Activated CD4-positive, alpha-beta T cell treated with anti-CD3 and anti-CD28 coated beads for 36 hours (primary cell): Measurements from ENCODE around the gene KRTAP10-5. TPM values are rescaled to one million over a fixed set of nuclear protein-coding genes. Genes with fewer than 3 reads are reported as not detected.

ENCODE experiments used
- ATAC-seq: fragments of 200-7000 bp; cut with Tn5 transposase; one replicate; pipeline ENCODE4 v1.10.0; 2021; ENCODE audit warnings: mild to moderate bottlenecking, moderate library complexity
- CTCF ChIA-PET: fragments of 350-600 bp; sonication (Branson Sonifier 250); formaldehyde crosslinking; loops from one replicate; lab custom pipeline; 2021; ENCODE audit warnings: antibody characterized with exemption; lab: Charles Lee
- POLR2A ChIA-PET: fragments of 350-600 bp; sonication (Branson Sonifier 250); formaldehyde crosslinking; loops from one replicate; lab custom pipeline; 2021; ENCODE audit warnings: antibody characterized with exemption, inconsistent platforms; lab: Charles Lee
- DNase-seq: peaks from one replicate; pipeline ENCODE4 v3.0.0-alpha.2; 2020
- H3K27ac Mint-ChIP-seq: one replicate; pipeline ENCODE4 v1.8.0; 2021; ENCODE audit warnings: mixed read lengths
- H3K27me3 Mint-ChIP-seq: one replicate; pipeline ENCODE4 v1.8.0; 2021; ENCODE audit warnings: mixed read lengths
- H3K36me3 Mint-ChIP-seq: one replicate; pipeline ENCODE4 v1.8.0; 2021; ENCODE audit warnings: low read depth, mixed read lengths
- H3K4me1 Mint-ChIP-seq: one replicate; pipeline ENCODE4 v1.8.0; 2021; ENCODE audit warnings: mixed read lengths
- H3K4me3 Mint-ChIP-seq: one replicate; pipeline ENCODE4 v1.8.0; 2021; ENCODE audit warnings: mild to moderate bottlenecking, moderate library complexity, mixed read lengths
- H3K9me3 Mint-ChIP-seq: one replicate; pipeline ENCODE4 v1.8.0; 2021; ENCODE audit warnings: low read depth, mixed read lengths
- intact Hi-C, 2 experiments: fragments of 100-400 bp; cut with DNase I in 1 of 2; cut with micrococcal nuclease in 1 of 2; formaldehyde crosslinking; loops; one replicate each; pipeline versions ENCODE4 v1.14.2 to v1.15.1; 2022 to 2024; cut with DNase I, micrococcal nuclease
- total RNA-seq, 2 experiments: library from RNA; stranded (reverse); gene quantifications; one replicate each; pipeline ENCODE4 v1.2.3, GENCODE V29; 2021

KRTAP10-5 gene
- total RNA-seq, 2 experiments from 2014 or later, result not detected

DNA sequence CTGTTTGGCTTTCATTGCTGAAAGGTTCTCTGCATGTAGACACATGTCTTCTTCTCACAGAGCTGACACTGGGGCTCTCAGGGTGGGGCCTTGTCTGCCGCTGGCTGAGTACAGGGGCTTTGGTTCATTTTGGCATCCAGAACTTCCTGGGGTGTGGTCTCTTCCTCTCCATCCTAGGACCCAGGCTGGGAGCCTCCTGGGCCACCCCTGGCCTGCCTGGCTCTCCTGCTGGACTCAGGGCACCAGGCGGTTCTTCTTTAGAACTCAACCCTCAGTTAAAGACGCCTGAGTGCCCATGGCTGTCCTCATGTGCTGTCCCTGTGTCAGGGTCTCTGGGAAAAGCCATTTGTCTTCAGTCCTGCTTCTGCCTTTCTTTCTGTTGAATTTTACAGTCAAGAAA lies 5.5 kb upstream of the KRTAP10-5 start:
- no peak for ATAC-seq
- Mint-ChIP-seq H3K36me3 (peaks cover 2% of the 10 kb centered on the region), H3K4me1 (peaks cover 10% of the 10 kb centered on the region), H3K27ac (no peak overlapping the region), H3K9me3 (peaks cover 6% of the 10 kb centered on the region), H3K27me3 (peaks cover 17% of the 10 kb centered on the region), H3K4me3 (no peak overlapping the region)
- POLR2A ChIA-PET, result no interaction called here
- intact Hi-C loops, result no loop called here
- no peak for DNase-seq
- CTCF ChIA-PET, result interaction anchor here (0.7 kb wide), 1 partner anchor 175 kb away, joined by 3 read pairs; no protein-coding TSS in a partner anchor

DNA sequence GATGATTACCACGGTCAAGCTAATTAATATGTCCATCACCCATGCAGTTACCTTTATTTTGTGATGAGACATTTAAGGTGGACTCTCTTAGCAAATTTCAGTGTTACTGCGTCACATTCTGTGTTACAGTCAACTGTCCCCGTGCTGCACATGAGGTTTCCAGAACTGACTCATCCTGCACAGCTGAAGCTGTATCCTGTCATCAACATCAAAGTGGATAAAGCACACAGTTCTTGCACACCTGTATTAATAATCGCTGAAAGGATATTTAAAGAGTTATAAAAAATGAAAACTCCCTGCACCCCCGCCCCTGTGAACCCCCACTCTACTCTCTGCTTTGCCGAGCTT lies 3.4 kb upstream of the KRTAP10-5 start:
- peak; percentile 96 for ATAC-seq
- Mint-ChIP-seq H3K9me3 (peaks cover 6% of the 10 kb centered on the region), H3K4me1 (peaks cover 10% of the 10 kb centered on the region), H3K36me3 (peaks cover 2% of the 10 kb centered on the region), H3K27ac (no peak overlapping the region), H3K4me3 (no peak overlapping the region), H3K27me3 (peaks cover 15% of the 10 kb centered on the region)
- POLR2A ChIA-PET, result no interaction called here
- intact Hi-C loops, result no loop called here
- peak; percentile 62 for DNase-seq
- CTCF ChIA-PET, result interaction anchor here (0.8 kb wide), 1 partner anchor 218 kb away, joined by 3 read pairs; the partner anchor contains the start of gene UBE2G2

DNA sequence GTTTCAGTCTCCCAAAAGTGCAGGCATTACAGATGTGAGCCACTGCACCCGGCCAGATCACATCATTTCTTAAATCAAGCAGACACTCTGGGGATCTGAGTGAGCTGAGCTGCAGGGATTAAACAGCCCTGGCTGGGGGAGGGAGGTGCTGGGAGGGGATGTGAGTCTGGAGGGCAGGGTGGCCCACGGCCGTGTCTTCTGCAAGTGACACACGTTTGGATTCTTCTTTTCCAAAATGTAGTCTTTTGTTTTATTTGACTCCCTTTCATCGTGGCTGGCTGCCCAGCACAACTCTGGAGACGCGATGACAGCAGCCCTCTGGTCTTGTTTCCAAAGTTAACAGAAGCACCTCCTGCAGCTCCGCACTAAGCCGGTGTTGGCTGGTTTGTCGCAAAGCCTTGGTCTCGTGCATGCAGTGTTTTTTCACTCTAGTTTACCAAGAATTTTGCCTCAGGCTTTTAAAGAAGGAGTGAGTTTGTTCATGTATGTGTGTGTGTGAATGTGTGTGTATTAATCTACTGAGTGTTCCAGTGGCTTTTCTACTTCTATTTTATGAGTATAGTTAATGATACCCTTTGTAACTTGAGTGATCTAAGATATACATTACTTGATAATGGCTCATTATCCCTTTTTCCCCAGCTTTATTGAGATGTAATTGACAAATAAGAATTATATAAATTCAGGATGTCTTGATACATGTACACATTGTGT lies 2.8 kb upstream of the KRTAP10-5 start:
- Mint-ChIP-seq H3K4me1 (peaks cover 10% of the 10 kb centered on the region), H3K4me3 (no peak overlapping the region), H3K9me3 (peaks cover 6% of the 10 kb centered on the region), H3K27ac (no peak overlapping the region), H3K27me3 (peaks cover 15% of the 10 kb centered on the region), H3K36me3 (peaks cover 2% of the 10 kb centered on the region)
- CTCF ChIA-PET, result interaction anchor here (0.6 to 0.8 kb wide), 2 partner anchors 52 to 219 kb away, joined by 3 read pairs; partner anchors contain the start of gene UBE2G2
- DNase-seq, result no peak
- POLR2A ChIA-PET, result no interaction called here
- intact Hi-C loops, result no loop called here
- ATAC-seq, result no peak

DNA sequence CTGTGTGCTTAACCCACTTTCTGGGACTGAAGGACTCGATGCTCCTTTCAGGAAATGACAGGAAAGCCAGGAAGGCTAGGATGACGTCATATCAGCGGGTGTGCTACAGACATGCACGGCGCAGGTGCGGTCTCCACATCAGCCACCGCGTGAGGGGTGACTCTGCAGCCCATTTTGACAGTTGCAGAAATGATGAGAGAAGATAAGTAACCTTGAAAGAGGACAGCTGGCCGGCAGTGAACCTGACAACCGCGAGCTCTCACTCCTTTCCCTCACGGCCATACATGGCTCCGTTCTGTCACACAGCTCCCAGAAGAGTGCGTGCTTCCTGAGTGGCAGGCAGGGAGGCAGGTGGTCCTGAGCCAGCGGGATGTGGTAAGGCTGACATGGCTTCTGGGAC lies 1.7 kb upstream of the KRTAP10-5 start:
- Mint-ChIP-seq H3K27me3 (peaks cover 15% of the 10 kb centered on the region), H3K4me1 (peaks cover 10% of the 10 kb centered on the region), H3K4me3 (no peak overlapping the region), H3K9me3 (peaks cover 14% of the 10 kb centered on the region), H3K36me3 (peaks cover 4% of the 10 kb centered on the region), H3K27ac (no peak overlapping the region)
- ATAC-seq (no peak), DNase-seq (no peak)
- intact Hi-C loops, result no loop called here
- POLR2A ChIA-PET, result no interaction called here
- CTCF ChIA-PET, result interaction anchor here (0.6 kb wide), 1 partner anchor 183 kb away, joined by 3 read pairs; no protein-coding TSS in a partner anchor

DNA sequence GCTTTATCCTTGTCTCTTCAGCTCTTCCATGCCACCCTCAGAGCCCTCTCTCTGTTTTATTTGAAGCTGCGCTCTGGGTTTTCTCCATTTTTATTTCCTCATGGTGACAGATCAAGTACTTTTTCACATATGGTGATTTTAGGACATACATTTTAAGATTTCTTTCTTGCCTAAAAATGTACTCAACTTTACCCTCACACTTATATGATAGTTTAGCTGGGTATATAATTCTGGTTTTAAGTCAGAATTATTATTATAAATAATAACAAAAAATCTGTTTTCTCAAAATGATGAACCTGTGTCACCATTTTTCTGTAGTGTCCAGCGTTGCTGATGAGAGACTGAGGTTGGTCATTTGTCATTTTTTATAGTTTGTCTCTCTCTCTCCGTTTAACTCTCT lies 754 bp upstream of the KRTAP10-5 start:
- Mint-ChIP-seq H3K4me3 (no peak overlapping the region), H3K27me3 (peaks cover 9% of the 10 kb centered on the region), H3K27ac (no peak overlapping the region), H3K4me1 (peaks cover 10% of the 10 kb centered on the region), H3K36me3 (peaks cover 4% of the 10 kb centered on the region), H3K9me3 (peaks cover 14% of the 10 kb centered on the region)
- ChIA-PET CTCF (no interaction called here), POLR2A (no interaction called here)
- no peak for DNase-seq
- intact Hi-C loops, result no loop called here
- ATAC-seq, result no peak

DNA sequence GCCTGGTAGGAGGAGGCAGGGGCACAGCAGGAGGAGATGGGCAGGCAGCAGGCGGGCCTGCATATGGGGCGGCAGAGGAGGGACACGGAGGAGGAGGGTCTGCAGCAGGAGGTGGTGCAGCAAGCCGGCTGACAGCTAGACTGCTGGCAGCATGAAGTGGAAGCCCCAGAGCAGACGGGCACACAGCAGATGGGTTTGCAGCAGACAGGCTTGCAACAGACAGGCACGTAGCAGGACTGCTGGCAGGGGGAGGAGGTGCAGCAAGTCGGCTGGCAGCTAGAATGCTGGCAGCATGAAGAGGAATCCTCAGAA lies 615 bp downstream of the KRTAP10-5 start:
- intact Hi-C loops, result no loop called here
- peaks cover 4% of the 10 kb centered on the region for H3K36me3 Mint-ChIP-seq
- ChIA-PET POLR2A (no interaction called here), CTCF (interaction anchor here (0.7 kb wide), 1 partner anchor 105 kb away, joined by 3 read pairs; no protein-coding TSS in a partner anchor)
- H3K27me3 Mint-ChIP-seq, result peaks cover 4% of the 10 kb centered on the region
- DNase-seq, result no peak
- H3K4me1 Mint-ChIP-seq, result peaks cover 10% of the 10 kb centered on the region
- H3K9me3 Mint-ChIP-seq, result peaks cover 14% of the 10 kb centered on the region
- no peak overlapping the region for H3K27ac Mint-ChIP-seq
- no peak overlapping the region for H3K4me3 Mint-ChIP-seq
- ATAC-seq, result no peak

DNA sequence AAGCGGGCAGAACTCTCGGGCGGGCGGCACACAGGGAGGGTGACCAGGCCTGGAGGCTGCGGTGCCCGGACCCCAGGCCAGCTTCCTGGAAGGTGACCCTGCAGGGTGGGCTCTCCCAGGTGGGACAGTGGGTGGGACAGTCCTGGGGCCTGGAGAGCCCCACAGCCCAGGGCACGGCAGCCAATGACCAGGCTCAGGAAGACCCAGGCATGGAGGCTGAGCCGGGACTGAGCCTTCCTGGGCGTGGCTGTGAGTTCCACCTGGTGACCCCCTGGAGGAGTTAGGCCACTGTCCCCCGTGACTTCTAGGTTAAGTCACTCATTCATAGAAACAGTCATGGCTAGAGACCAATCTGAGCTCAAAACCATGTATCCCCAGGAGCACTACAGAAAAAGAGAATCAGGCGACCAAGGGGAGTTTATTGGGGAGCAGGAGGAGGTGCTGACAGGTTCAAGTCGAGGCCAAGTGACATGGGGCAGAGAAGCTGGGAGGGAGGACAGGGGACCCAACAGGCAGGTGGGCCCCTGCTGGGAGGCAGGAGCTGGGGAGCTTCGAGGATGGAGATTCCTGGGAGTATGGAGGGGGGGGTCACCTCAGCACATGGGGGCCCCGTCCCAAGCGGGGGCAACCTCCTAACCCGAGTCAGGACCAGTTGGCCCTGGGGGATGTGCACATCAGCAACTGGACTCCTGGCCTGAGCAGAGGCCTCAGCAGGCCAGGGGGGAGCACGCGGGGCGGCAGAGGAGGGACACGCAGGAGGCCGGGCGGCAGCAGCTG lies 1.2 kb downstream of the KRTAP10-5 start:
- intact Hi-C loops, result no loop called here
- CTCF ChIA-PET, result interaction anchor here (0.7 kb wide), 1 partner anchor 105 kb away, joined by 3 read pairs; no protein-coding TSS in a partner anchor
- POLR2A ChIA-PET, result no interaction called here

DNA sequence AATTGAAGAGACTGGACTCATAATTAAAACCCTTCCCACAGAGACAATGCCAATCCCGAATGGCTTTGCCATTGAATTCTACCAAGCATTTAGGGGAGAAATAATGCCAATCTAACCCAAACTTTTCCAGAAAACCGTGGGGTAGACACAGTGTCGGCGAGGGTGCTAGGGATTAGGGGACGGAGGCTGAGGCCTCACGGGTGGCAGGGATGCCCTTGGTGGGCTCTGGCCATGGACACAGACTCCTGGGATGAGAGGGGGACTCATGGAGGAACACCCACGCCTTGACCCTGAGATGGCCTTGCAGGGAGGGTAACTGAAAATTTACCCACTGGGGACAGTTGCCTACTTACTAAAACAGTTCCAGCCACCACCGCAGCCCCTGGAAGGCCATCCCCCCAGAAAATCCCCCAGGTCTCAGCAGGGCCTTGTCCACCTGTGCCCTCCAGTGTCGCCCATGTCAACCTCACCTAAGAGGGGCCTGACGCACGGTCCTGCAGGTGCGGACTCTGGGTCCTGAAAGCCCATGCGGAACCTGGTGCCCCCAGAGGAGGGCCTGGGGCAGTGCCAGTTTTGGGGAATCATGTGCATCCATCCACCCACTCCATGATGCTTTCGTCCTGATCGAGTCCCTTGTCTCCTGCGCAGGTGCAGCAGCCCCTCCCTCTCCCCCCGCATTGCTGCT lies 1.9 kb downstream of the KRTAP10-5 start:
- Mint-ChIP-seq H3K9me3 (peaks cover 14% of the 10 kb centered on the region), H3K4me3 (no peak overlapping the region)
- ATAC-seq, result no peak

More for the DNA sequence above, 1.2 kb downstream of the KRTAP10-5 start:
- ATAC-seq (no peak), DNase-seq (no peak)
- Mint-ChIP-seq H3K4me1 (peaks cover 10% of the 10 kb centered on the region), H3K9me3 (peaks cover 14% of the 10 kb centered on the region), H3K27ac (no peak overlapping the region), H3K4me3 (no peak overlapping the region), H3K27me3 (peaks cover 5% of the 10 kb centered on the region), H3K36me3 (peaks cover 4% of the 10 kb centered on the region)

DNA sequence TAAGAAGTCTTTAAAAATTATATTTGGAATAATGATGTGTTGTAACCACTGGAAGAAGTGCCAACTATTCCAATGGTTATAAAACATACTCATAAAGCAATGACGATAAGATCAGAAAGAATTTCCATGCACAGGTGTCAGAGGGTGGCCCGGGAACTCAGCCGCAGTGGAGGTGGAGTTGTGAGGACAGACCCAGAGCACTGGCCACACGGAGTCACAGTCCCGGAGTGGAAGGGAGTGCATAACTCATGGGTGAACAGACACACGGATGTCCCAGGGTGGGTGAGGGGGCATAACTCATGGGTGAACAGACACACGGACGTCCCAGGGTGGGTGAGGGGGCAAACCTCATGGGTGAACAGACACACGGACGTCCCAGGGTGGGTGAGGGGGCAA lies 4.4 kb downstream of the KRTAP10-5 start:
- POLR2A ChIA-PET, result no interaction called here
- no peak for DNase-seq
- Mint-ChIP-seq H3K9me3 (peaks cover 9% of the 10 kb centered on the region), H3K27ac (no peak overlapping the region), H3K27me3 (peaks cover 3% of the 10 kb centered on the region), H3K4me3 (no peak overlapping the region), H3K4me1 (no peaks in the 10 kb centered on the region), H3K36me3 (peaks cover 3% of the 10 kb centered on the region)
- CTCF ChIA-PET, result no interaction called here
- ATAC-seq, result no peak
- intact Hi-C loops, result no loop called here

More for the DNA sequence above, 1.9 kb downstream of the KRTAP10-5 start:
- ChIA-PET POLR2A (no interaction called here), CTCF (no interaction called here)
- Mint-ChIP-seq H3K4me1 (peaks cover 3% of the 10 kb centered on the region), H3K27ac (no peak overlapping the region), H3K36me3 (peaks cover 4% of the 10 kb centered on the region), H3K27me3 (peaks cover 5% of the 10 kb centered on the region)
- intact Hi-C loops, result no loop called here
- DNase-seq, result no peak

DNA sequence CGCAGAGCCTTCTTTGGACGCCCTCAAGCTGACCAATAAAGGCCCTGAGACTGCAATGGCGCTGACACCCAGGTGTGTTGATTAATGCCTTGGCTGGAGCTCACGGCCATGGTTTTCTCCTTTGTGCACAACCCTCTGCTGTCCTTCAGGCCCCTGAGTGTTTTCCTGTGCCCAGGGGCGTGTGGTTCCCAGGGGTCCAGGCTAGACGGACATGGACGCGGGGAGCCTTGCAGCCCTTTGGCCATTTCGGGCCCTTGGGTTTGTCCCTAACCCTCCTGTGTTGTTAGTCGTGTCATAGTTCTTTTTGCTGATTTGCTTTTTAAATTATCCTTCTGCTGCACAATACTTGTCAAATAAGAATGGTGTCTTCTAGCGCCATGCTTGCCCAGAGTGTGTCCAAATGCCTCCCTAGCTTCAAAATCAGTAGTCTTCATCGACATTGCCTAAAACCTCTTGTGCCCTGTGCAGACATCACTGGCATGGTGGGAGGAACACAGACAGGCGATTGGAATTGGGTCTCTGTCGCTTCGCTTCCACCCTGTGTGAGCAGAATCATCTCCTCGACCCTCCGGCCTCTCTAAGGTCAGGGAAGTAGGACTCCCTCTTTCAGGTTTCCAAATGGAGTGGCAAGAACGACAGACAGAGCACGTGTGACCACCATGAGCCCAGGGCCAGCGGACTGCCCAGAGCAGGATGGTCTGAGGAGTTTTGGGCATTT lies 4.9 kb downstream of the KRTAP10-5 start:
- ATAC-seq (no peak), DNase-seq (no peak)
- no peak overlapping the region for H3K27ac Mint-ChIP-seq
- H3K36me3 Mint-ChIP-seq, result peaks cover 2% of the 10 kb centered on the region
- H3K9me3 Mint-ChIP-seq, result peaks cover 8% of the 10 kb centered on the region
- ChIA-PET POLR2A (no interaction called here), CTCF (no interaction called here)
- peaks cover 3% of the 10 kb centered on the region for H3K27me3 Mint-ChIP-seq
- intact Hi-C loops, result no loop called here
- no peaks in the 10 kb centered on the region for H3K4me1 Mint-ChIP-seq
- no peak overlapping the region for H3K4me3 Mint-ChIP-seq
